GM10847 (cell line): ENCODE results near the gene KCTD14.
A peak's percentile ranks its signal among the peaks of the same experiment; 100 is the strongest.

Experiments
- POLR2A ChIP-seq: IDR thresholded peaks from 2 replicates; pipeline ENCODE4 v1.6.1; 2011; ENCODE audit not compliant: insufficient read length; ENCODE audit errors: extremely low read depth

KCTD14 gene

DNA sequence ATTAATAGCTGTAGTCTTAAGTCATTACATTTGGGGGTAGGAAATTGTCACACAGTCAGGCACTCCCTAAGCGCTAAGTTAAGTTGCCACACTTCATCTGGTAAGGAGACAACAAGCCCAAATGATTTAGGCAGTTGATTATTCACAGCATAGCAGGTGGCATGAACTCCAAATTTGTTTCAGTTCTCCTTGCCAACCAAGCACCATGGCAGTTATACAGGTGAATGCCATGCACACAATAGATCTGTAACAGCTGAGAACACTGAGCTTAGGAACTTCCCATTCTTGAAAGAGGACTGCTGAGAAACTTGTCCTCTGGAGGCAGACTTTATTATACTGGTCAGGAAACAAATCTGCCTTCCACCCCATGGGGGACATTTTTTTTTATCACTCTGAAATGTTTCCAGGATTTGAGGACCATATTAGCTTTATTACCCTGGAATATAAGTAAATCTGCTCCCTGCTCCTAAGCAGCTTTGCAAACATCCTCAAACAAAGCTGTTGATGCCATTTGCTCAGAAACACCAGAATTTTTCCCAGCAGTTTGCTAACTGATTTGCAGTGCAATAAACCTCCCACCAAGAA lies 23.5 kb downstream of the KCTD14 start:
- no peak for TF ChIP-seq POLR2A

DNA sequence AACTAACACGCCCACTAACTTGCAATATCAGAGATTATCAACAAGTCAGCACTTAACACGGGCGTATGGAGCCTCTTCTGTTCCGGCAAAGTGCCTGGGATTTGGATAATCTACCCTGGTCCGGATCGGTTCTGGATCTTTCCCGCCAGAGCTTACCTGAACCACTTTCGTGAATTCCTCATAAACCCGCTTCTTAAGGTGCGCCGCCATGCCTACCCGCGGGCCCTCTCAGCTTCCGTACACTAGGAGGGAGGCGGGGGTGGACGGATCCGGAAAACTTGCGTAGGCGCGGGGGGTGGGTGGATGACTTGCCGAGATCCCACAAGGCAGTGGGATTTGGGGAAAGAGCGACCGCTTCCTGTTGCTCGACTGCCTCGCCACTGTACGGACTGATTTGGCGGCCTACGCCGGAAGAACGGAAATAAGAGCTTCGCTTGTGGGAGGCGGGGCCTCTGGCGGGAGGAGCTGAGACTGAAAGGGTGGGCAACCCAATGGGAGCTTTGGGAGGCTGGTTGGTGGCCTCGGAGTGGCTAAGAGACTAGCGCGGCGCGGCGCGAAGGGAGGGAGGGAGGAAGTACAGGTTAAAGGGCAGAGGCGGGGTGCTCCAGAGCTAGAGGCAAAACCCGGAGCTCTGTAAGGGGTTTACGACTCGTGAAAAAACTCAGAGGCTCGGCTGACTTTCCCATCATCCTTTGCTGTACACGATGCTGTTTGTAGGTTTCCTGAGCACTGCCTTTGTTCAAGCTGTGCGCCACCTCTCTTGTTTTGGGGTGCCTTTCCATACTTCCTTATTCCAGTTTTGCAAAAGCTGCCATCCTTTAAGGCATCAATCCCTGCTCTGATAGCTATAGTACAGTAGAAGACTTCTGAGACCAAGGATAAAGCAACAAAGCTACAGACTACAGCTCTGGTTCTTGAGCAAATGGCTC lies 28.4 kb downstream of the KCTD14 start, which contains the start of gene INTS4:
INTS4 (minus strand) TSS at position 235 of the 929 bp plus-strand sequence; CDS start at position 210, 25 bp downstream.
- TF ChIP-seq POLR2A, result peak; percentile 32

DNA sequence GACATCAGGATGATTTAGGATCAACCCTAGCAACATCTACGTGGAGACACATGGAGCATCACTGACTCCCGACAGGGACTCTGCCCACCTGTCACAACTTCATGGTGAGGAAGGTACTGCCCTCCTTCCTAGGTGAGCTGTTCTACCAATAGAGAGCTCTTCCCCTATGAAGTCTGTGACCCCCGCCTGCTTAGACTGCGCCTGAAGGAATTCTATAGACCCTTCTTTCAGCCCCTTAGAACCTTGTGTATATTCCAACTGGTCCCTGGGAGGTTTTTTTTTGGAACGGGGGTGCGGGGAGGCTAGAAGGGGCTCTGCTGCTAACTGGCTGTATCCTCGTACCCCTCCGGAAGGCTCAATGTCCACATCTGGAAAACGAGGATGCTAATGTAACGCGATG lies 29.2 kb downstream of the KCTD14 start:
- no peak for TF ChIP-seq POLR2A

DNA sequence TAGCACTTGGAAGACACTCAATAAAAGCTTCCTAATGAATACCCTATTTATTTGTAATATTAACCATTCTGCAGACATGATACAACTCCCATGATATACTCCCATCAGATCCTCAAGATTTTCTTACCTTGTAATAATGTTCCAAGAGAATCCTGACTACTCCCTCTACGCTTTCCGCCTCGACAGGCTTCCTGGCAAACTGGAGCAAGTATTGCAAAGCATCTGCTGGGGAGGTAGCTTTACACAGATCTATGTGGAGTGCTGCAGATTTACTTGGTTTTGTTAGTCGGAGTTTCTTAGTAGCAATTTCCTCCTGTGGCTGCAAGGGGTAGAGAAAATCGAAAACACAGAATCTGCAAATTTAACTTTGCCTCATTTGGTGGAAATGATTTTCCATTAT lies 32.1 kb downstream of the KCTD14 start:
- TF ChIP-seq POLR2A, result no peak

DNA sequence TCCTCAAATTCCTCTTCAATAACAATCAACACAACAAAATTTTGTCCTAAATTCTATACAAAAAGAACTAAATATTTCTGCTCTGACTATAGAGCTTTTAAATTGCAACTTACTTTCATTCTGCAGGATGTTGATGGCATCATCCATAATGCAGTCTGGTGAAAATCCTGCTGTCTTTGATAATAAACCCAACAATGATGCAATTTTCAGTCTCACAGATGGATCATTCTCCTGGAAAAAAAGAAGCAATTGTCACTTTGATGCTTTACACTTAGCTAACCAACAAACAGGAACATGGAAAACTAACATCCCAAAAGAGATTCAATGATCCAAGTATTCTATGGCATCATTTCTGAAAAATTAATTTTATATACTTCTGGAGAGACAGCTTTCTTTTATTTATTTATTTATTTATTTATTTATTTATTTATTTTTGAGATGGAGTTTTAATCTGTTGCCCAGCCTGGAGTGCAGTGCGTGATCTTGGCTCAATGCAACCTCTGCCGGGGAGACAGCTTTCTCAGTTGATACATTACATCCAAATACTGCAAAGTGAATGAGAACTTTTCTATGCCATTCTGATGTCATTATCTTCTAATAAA lies 41.6 kb downstream of the KCTD14 start:
- no peak for TF ChIP-seq POLR2A

DNA sequence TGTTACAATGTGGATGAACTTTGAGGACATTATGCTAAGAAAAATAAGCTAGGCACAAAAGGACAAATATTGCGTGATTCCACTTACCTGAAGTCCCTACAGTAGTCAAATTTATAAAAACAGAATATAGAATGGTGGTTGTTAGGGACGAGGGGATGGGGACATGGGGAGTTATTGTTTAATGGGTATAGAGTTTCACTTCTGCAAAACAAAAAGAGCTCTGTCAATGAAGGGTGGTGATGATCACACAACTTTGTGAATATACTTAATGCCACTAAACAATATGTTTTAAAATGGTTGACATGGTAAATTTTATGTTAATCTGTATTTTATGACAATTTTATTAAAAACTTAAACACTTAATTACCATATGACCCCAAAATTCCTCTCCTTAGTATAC lies 54.7 kb downstream of the KCTD14 start:
- TF ChIP-seq POLR2A, result no peak

DNA sequence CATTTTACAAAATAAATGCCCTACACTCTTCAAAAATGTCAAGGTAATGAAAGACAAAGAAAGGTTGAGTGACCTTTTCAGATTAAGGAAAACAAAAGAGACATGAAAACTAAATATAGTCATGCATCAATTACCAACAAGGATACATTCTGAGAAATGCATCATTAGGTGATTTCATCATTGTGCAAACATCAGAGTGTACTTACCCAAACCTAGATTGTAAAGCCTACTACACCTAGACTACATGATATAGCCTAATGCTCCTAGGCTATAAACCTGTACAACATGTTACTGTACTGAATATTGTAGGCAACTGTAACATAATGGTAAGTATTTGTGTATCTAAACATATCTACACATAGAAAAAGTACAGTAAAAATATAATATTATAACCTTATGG lies 55.3 kb downstream of the KCTD14 start:
- no peak for TF ChIP-seq POLR2A

DNA sequence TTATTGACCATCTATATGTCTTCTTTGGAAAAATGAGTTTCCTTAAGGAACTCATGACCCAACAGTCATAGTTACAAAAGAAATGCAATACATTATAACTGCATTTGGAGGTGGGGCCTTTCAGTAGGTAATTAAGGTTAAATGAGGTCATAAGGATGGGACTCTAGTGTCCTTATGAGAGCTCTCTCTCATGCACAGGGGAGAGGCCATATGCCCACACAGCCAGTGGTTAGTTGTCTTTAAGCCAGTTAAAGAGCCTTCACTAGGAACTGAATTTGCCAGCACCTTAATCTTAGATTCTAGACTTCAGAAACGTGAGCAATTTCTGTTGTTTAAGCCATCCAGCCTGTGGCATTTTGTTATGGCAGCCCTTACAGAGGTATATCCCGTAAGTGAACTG lies 56.0 kb downstream of the KCTD14 start:
- no peak for TF ChIP-seq POLR2A

DNA sequence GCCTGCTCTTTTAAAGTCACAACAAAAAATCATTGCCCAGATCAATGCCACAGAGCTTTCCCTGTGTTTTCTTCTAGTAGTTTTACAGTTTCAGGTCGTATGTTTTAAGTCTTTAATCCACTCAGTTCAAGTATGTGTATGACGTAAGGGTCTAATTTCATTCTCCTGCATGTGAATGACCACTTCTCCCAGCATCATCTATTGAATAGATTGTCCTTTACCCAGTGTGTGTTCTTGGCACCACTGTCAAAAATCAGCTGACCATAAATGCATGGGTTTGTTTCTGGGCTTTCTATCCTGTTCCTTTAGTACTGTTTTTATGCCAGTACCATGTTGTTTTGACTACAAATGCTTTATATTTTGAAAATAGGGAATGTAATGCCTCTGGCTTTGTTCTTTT lies 56.7 kb downstream of the KCTD14 start:
- no peak for TF ChIP-seq POLR2A
